ENCODE measurements around the gene HLA-C. TPM values are rescaled to one million over a fixed set of nuclear protein-coding genes. Genes with fewer than 3 reads are reported as not detected.
"Not testable (repeated sequence)": the region's sequence is repeated elsewhere in the genome, so short reads cannot be mapped to it uniquely, and the experiment has no call there.

HLA-C gene
- total RNA-seq, 2 donors from 2014 or later = 272 to 682 TPM

GRCh38 chr6:31267651-31268368, 4.1 kb downstream of the HLA-C start:
- no peaks in the 10 kb centered on the region for H3K27me3 ChIP-seq (replicated peaks; ENCODE audit: insufficient read depth)
- no peak overlapping the region for H3K27ac ChIP-seq
- no peak overlapping the region for H3K4me3 ChIP-seq
- no peaks in the 10 kb centered on the region for H3K36me3 ChIP-seq
- intact Hi-C loops (cut with DNase I) = no loop called here
- DNase-seq (ENCODE audit: low spot score) = no peak
- H3K4me1 ChIP-seq (replicated peaks) = no peaks in the 10 kb centered on the region
- 47% methylated on average over 7 of the region's 7 CpGs for WGBS
- TF ChIP-seq POLR2A (IDR thresholded peaks at IDR 0.05) = no peak
- TF ChIP-seq CTCF (IDR thresholded peaks at IDR 0.05) = no peak
- TF ChIP-seq POLR2AphosphoS5 (IDR thresholded peaks at IDR 0.05) = no peak
- H3K9me3 ChIP-seq = no peaks in the 10 kb centered on the region

GRCh38 chr6:31266567-31267360, 5.1 kb downstream of the HLA-C start:
- Histone ChIP-seq H3K4me3 (no peak overlapping the region), H3K36me3 (no peaks in the 10 kb centered on the region), H3K27me3 (replicated peaks; ENCODE audit: insufficient read depth) (no peaks in the 10 kb centered on the region), H3K9me3 (no peaks in the 10 kb centered on the region), H3K27ac (no peak overlapping the region), H3K4me1 (replicated peaks) (no peaks in the 10 kb centered on the region)
- 46% methylated on average over 6 of the region's 7 CpGs for WGBS
- intact Hi-C loops (cut with DNase I) = no loop called here
- no peak for DNase-seq (ENCODE audit: low spot score)
- TF ChIP-seq CTCF (IDR thresholded peaks at IDR 0.05) (no peak), POLR2AphosphoS5 (IDR thresholded peaks at IDR 0.05) (no peak), POLR2A (IDR thresholded peaks at IDR 0.05) (no peak)

- Histone ChIP-seq H3K4me1 (replicated peaks) (no peaks in the 10 kb centered on the region), H3K27me3 (replicated peaks; ENCODE audit: insufficient read depth) (no peaks in the 10 kb centered on the region), H3K4me3 (no peak overlapping the region), H3K36me3 (no peaks in the 10 kb centered on the region), H3K27ac (no peak overlapping the region), H3K9me3 (no peaks in the 10 kb centered on the region)
- TF ChIP-seq POLR2A (IDR thresholded peaks at IDR 0.05) = no peak
- TF ChIP-seq POLR2AphosphoS5 (IDR thresholded peaks at IDR 0.05) = no peak
- no peak for TF ChIP-seq CTCF (IDR thresholded peaks at IDR 0.05)
- DNase-seq (ENCODE audit: low spot score) = no peak
- WGBS = 47% methylated on average over 2 of the region's 2 CpGs
- intact Hi-C loops (cut with DNase I) = no loop called here
These were observed 6.0 kb downstream of the HLA-C start for GRCh38 chr6:31265926-31266325.

- H3K9me3 ChIP-seq; intact Hi-C loops (cut with DNase I); H3K4me1 ChIP-seq (replicated peaks); H3K4me3 ChIP-seq; H3K27me3 ChIP-seq (replicated peaks; ENCODE audit: insufficient read depth); H3K36me3 ChIP-seq; DNase-seq (ENCODE audit: low spot score); H3K27ac ChIP-seq: not testable (repeated sequence)
- WGBS = 74% methylated on average over 5 of the region's 5 CpGs
These were observed 8.5 kb downstream of the HLA-C start for GRCh38 chr6:31263346-31263933.

GRCh38 chr6:31259995-31260394, 11.9 kb downstream of the HLA-C start:
- DNase-seq (ENCODE audit: low spot score); intact Hi-C loops (cut with DNase I); H3K4me1 ChIP-seq (replicated peaks); H3K27ac ChIP-seq; H3K36me3 ChIP-seq; H3K4me3 ChIP-seq; H3K27me3 ChIP-seq (replicated peaks; ENCODE audit: insufficient read depth); H3K9me3 ChIP-seq: not testable (repeated sequence)
- WGBS = 51% methylated on average over 3 of the region's 3 CpGs

Measured in prostate gland (tissue), 2 donors.